GM12878 (cell line): ENCODE measurements around the gene CPNE9. TPM values are rescaled to one million over a fixed set of nuclear protein-coding genes. Genes with fewer than 3 reads are reported as not detected.

ENCODE experiments used
- ATAC-seq: fragments of 200-7000 bp; cut with Tn5 transposase; 3 replicates; pipeline ENCODE4 v1.9.1; 2020; ENCODE audit warnings: mild to moderate bottlenecking, moderate library complexity
- BruUV-seq: library from RNA; stranded (reverse); fragments of 400-500 nt; replicated peaks from 2 replicates; lab custom pipeline; 2021; lab: Mats Ljungman, UMichigan
- CTCF ChIA-PET: fragments of 300-600 bp; sonication (Branson Sonifier 250); formaldehyde crosslinking; extraction: SDS; loops from one replicate; lab custom pipeline; 2021; ENCODE audit warnings: inconsistent platforms; lab: Yijun Ruan, JAX
- POLR2A ChIA-PET: fragments of 350-600 bp; formaldehyde crosslinking; extraction: SDS; loops from one replicate; lab custom pipeline; 2021; ENCODE audit warnings: inconsistent platforms; lab: Charles Lee
- RAD21 ChIA-PET: fragments of 300-600 bp; sonication (Branson Sonifier 250); formaldehyde crosslinking; loops from one replicate; lab custom pipeline; 2023; ENCODE audit warnings: antibody characterized with exemption; ENCODE audit not compliant: unreplicated experiment; lab: Charles Lee
- SMC1A ChIA-PET: fragments of 300-600 bp; sonication (Branson Sonifier 250); formaldehyde crosslinking; loops from one replicate; lab custom pipeline; 2023; ENCODE audit not compliant: unreplicated experiment, uncharacterized antibody; lab: Charles Lee
- DNase-seq: peaks from one replicate; pipeline ENCODE4 v3.0.0-alpha.2; 2011; ENCODE audit warnings: low read depth, low spot score
- FAIRE-seq: peaks from 3 replicates; lab custom pipeline; 2011; peaks lifted over from hg19 to GRCh38; lab: Jason Lieb, UNC
- H2AFZ ChIP-seq: 2 replicates; pipeline ENCODE4 v1.6.0; 2011; ENCODE audit warnings: low read depth, low read length, control low read depth; ENCODE audit not compliant: control insufficient read depth
- H3K27ac ChIP-seq: 2 replicates; pipeline ENCODE4 v1.5.1; 2011; ENCODE audit warnings: control low read depth; ENCODE audit not compliant: control insufficient read depth, insufficient read depth
- H3K27me3 ChIP-seq, 2 experiments: replicated peaks in 1 of 2; 2 replicates each; pipeline versions ENCODE4 v1.6.0 to v1.6.1; 2011; ENCODE audit warnings: low read length in 1 of 2; ENCODE audit not compliant: control insufficient read depth in 2 of 2, insufficient read depth in 2 of 2
- H3K36me3 ChIP-seq, 2 experiments: 2 replicates each; pipeline ENCODE4 v1.5.1; 2011; ENCODE audit warnings: low read length in 1 of 2; ENCODE audit not compliant: control insufficient read depth in 2 of 2, insufficient read depth in 2 of 2
- H3K4me1 ChIP-seq: 2 replicates; pipeline ENCODE4 v1.6.1; 2011; ENCODE audit warnings: mild to moderate bottlenecking, low read length, moderate library complexity, mixed read lengths; ENCODE audit not compliant: control insufficient read depth, insufficient read depth
- H3K4me2 ChIP-seq: 2 replicates; pipeline ENCODE4 v1.6.0; 2011; ENCODE audit warnings: control low read depth; ENCODE audit not compliant: control insufficient read depth, insufficient read depth
- H3K4me3 ChIP-seq: fragments of 200-600 bp; sonication (generic); 2 replicates; pipeline ENCODE4 v1.5.1; 2016
- H3K79me2 ChIP-seq: 2 replicates; pipeline ENCODE4 v1.6.0; 2011; ENCODE audit warnings: low read length; ENCODE audit not compliant: control insufficient read depth, insufficient read depth
- H3K9ac ChIP-seq: 2 replicates; pipeline ENCODE4 v1.8.0; 2011; ENCODE audit warnings: low read length, control low read depth, mixed read lengths; ENCODE audit not compliant: control insufficient read depth, insufficient read depth
- H3K9me3 ChIP-seq: replicated peaks from 3 replicates; pipeline ENCODE4 v1.5.1; 2011; ENCODE audit warnings: mild to moderate bottlenecking, low read length; ENCODE audit not compliant: control insufficient read depth, insufficient read depth
- H4K20me1 ChIP-seq: 2 replicates; pipeline ENCODE4 v1.6.0; 2011; ENCODE audit not compliant: control insufficient read depth, insufficient read depth
- ATF7 ChIP-seq: fragments of 450-650 bp; IDR thresholded peaks from 2 replicates; pipeline ENCODE4 v1.6.1; 2016; ENCODE audit warnings: low read depth, mild to moderate bottlenecking
- CBX3 ChIP-seq: fragments of 200-600 bp; sonication (generic); IDR thresholded peaks from 2 replicates; pipeline ENCODE4 v1.6.1; 2016; ENCODE audit warnings: low read depth, borderline replicate concordance
- E2F8 ChIP-seq: fragments of 450-650 bp; IDR thresholded peaks from 2 replicates; pipeline ENCODE4 v1.6.1; 2018; ENCODE audit warnings: mild to moderate bottlenecking, low read depth, moderate library complexity; ENCODE audit not compliant: partially characterized antibody
- EED ChIP-seq: sonication (generic); IDR thresholded peaks from 2 replicates; pipeline ENCODE4 v1.6.1; 2016; ENCODE audit warnings: antibody characterized with exemption, low read depth
- HDAC6 ChIP-seq: fragments of 200-600 bp; sonication (generic); IDR thresholded peaks from one replicate; pipeline ENCODE4 v1.8.0; 2017; ENCODE audit warnings: antibody characterized with exemption; ENCODE audit not compliant: unreplicated experiment
- MYB ChIP-seq: fragments of 150-350 bp; IDR thresholded peaks from 2 replicates; pipeline ENCODE4 v1.6.1; 2014; ENCODE audit warnings: mild to moderate bottlenecking, low read depth, low read length, borderline replicate concordance
- NFXL1 ChIP-seq: fragments of 450-650 bp; IDR thresholded peaks from 2 replicates; pipeline ENCODE4 v1.6.1; 2017; ENCODE audit warnings: antibody characterized with exemption, mild to moderate bottlenecking, borderline replicate concordance
- PAX5 ChIP-seq: IDR thresholded peaks from 2 replicates; pipeline ENCODE4 v1.6.1; 2011; ENCODE audit warnings: low read depth, low read length, borderline replicate concordance
- POLR2A ChIP-seq: IDR thresholded peaks from 2 replicates; pipeline ENCODE4 v1.6.1; 2011; ENCODE audit warnings: low read depth, mild to moderate bottlenecking, low read length
- POLR2AphosphoS5 ChIP-seq: IDR thresholded peaks from 2 replicates; pipeline ENCODE4 v1.6.1; 2011; ENCODE audit warnings: mild to moderate bottlenecking, low read length, inconsistent platforms
- POU2F2 ChIP-seq: IDR thresholded peaks from 3 replicates; pipeline ENCODE4 v1.6.1; 2011; ENCODE audit warnings: low read depth, mild to moderate bottlenecking, low read length, borderline replicate concordance
- SMC3 ChIP-seq: IDR thresholded peaks from 2 replicates; pipeline ENCODE4 v1.6.1; 2011; ENCODE audit warnings: low read length, improper control_type of control experiment, borderline replicate concordance
- SUZ12 ChIP-seq: fragments of 200-600 bp; sonication (generic); IDR thresholded peaks from one replicate; pipeline ENCODE4 v1.6.1; 2018; ENCODE audit warnings: antibody characterized with exemption, mild to moderate bottlenecking; ENCODE audit not compliant: unreplicated experiment
- TCF3 ChIP-seq: IDR thresholded peaks from 2 replicates; pipeline ENCODE4 v1.6.1; 2012; ENCODE audit warnings: low read depth, mild to moderate bottlenecking, low read length, borderline replicate concordance; ENCODE audit not compliant: insufficient read depth
- WGBS: methylation state at CpG from one replicate; pipeline ENCODE4 v1.1.6; 2016; ENCODE audit warnings: low lambda C conversion rate; ENCODE audit not compliant: insufficient replicate concordance, insufficient coverage; ENCODE audit errors: missing lambda C conversion rate; 5-methylcytosine and 5-hydroxymethylcytosine counted together
- in situ Hi-C: fragments of 300-500 bp; cut with MboI; formaldehyde crosslinking; loops from 9 replicates; pipeline ENCODE4 v1.14.3; 2018; ENCODE audit warnings: mixed read lengths
- intact Hi-C: fragments of 100-400 bp; cut with micrococcal nuclease; formaldehyde crosslinking; loops from one replicate; pipeline ENCODE4 v1.14.2; 2022; ENCODE audit not compliant: unreplicated experiment
- polyA plus RNA-seq, 11 experiments: library from polyadenylated mRNA; depleted of rRNA in 4 of 11; unstranded in 6 of 11; stranded (reverse) in 5 of 11; fragments of >200 nt; fragmentation: Nextera tagmentation in 4 of 11; fragmentation: Illumina TruSeq in 1 of 11; extraction: Ambion mirVana in 4 of 11; extraction: Trizol in 1 of 11; gene quantifications; 1 replicate in 1 of 11; 2 replicates in 10 of 11; pipeline versions ENCODE4 v1.2.1 to v1.2.3, GENCODE V29; 2011 to 2016; ENCODE audit warnings: inconsistent platforms in 2 of 11, missing spikeins in 2 of 11, low read depth in 1 of 11
- total RNA-seq, 4 experiments: library from RNA; depleted of rRNA in 3 of 4; stranded (reverse); fragments of >200 nt in 3 of 4; fragmentation: Illumina TruSeq in 1 of 4; extraction: Trizol in 1 of 4; gene quantifications; 2 replicates each; pipeline versions ENCODE4 v1.2.1 to v1.2.3, GENCODE V29; 2013 to 2021
- TF ChIP-seq, protein P1 (sequence below): fragments of 450-650 bp; IDR thresholded peaks from 2 replicates; pipeline ENCODE4 v1.6.1; 2017; ENCODE audit warnings: low read depth, mild to moderate bottlenecking, moderate library complexity

The CPNE9 gene
- total and polyA plus RNA-seq, 10 of the 15 experiments (the other 5 are each of a cell fraction or from before 2014, with no cell fraction given), result 0.02 to 0.12 (median 0.05) TPM; not detected in 7

DNA sequence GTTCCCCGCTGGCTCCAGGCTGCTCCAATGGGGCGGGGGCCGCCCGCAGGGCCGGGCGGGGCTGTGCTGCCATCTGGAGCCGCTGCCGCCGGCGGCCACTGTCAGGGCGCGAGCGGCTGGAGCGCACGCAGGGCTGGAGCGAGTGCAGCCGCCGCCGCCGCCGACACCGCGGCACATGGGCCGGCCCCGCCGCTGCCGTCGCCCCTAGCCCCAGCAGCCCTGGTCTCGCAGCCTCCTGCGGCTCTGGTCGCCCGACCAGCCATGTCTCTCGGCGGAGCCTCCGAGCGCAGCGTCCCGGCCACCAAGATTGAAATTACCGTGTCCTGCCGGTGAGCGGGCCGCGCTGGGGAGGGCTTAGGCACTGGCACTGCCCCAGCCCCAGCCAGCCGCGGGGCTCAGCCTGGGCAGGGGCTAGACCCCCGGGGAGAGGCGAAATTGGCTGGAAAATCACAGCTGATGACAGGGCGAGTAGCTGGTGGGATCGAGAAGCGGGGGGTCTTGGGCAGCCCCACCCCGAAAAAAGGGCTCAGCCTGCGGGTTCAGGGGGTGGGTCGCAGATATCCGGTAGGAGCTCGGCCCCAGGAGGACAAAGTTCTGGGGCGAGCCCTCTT, at the start of gene CPNE9 (continued):
- TF ChIP-seq POU2F2, result no peak
- TF ChIP-seq NFXL1, result no peak
- no peak for TF ChIP-seq HDAC6
- TF ChIP-seq, protein P1, sequence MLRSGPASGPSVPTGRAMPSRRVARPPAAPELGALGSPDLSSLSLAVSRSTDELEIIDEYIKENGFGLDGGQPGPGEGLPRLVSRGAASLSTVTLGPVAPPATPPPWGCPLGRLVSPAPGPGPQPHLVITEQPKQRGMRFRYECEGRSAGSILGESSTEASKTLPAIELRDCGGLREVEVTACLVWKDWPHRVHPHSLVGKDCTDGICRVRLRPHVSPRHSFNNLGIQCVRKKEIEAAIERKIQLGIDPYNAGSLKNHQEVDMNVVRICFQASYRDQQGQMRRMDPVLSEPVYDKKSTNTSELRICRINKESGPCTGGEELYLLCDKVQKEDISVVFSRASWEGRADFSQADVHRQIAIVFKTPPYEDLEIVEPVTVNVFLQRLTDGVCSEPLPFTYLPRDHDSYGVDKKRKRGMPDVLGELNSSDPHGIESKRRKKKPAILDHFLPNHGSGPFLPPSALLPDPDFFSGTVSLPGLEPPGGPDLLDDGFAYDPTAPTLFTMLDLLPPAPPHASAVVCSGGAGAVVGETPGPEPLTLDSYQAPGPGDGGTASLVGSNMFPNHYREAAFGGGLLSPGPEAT, result no peak
- TF ChIP-seq E2F8, result no peak

DNA sequence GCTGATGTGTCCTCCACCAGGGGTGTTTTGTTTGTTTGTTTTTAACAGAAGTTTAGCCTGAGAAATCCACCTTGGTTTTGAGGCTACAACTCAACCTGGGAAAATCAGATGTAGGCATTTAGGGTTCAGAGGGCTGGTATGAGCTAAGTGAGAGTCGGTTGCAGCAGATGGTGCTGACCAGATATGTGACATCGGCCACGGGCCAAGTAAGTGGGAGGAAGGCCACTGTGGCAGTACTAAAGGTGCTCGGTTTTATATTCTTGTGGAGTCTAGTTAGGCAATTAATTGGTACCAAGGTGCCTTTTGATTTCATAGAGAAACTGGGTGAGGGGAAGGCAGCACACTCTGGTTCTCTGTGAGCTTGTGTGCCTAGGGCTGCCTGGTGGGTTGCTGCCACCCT, 43.8 kb upstream of the CPNE9 start:
- no peak overlapping the region for H3K9ac ChIP-seq
- no TSS peak for BruUV-seq
- ChIA-PET RAD21 (interaction anchor here (0.6 to 1.6 kb wide), 2 partner anchors 10 to 20 kb away, joined by 3 read pairs; partner anchors contain the start of gene MTMR14), POLR2A (no interaction called here), SMC1A (no interaction called here), CTCF (no interaction called here)
- no peaks in the 10 kb centered on the region; the same call in 2 of the 3 replicates for H3K9me3 ChIP-seq
- in situ Hi-C loops, result no loop called here
- peaks cover 2% of the 10 kb centered on the region for H3K79me2 ChIP-seq
- no peak overlapping the region for H2AFZ ChIP-seq
- no peaks in the 10 kb centered on the region; the same call in none of the 2 replicates for H4K20me1 ChIP-seq
- ATAC-seq, result no peak
- no peak overlapping the region for H3K4me2 ChIP-seq
- no peaks in the 10 kb centered on the region for H3K27me3 ChIP-seq
- TF ChIP-seq ATF7 (no peak), EED (no peak), MYB (no peak), TCF3 (no peak), SUZ12 (no peak), POLR2A (no peak), CBX3 (no peak), POLR2AphosphoS5 (no peak), PAX5 (no peak), SMC3 (no peak)
- H3K4me3 ChIP-seq, result no peak overlapping the region
- H3K36me3 ChIP-seq, result peaks cover 14 to 46% of the 10 kb centered on the region in 2 experiments
- peaks cover under 1% of the 10 kb centered on the region for H3K4me1 ChIP-seq
- intact Hi-C loops, result no loop called here
- no peak for FAIRE-seq
- H3K27ac ChIP-seq, result no peak overlapping the region
- 91% methylated on average over 4 of the region's 4 CpGs for WGBS
- no peak for DNase-seq
